SK-N-SH treated with all-trans-retinoic acid at 6 μM for 48 hours (cell line): ENCODE measurements around the gene GPR137C.

Source experiments
- ARNTL ChIP-seq: fragments of 450-650 bp; formaldehyde crosslinking; IDR thresholded peaks from 2 replicates; pipeline ENCODE4 v1.5.0; 2020; ENCODE audit warnings: low read depth, mild to moderate bottlenecking, moderate library complexity, borderline replicate concordance
- PPARA ChIP-seq: fragments of 250-450 bp; sonication (Bioruptor Pico); IDR thresholded peaks from 2 replicates; pipeline ENCODE4 v1.5.0; 2020; ENCODE audit warnings: mild to moderate bottlenecking, borderline replicate concordance
- RARB ChIP-seq: fragments of 250-450 bp; sonication (Bioruptor Pico); IDR thresholded peaks from 2 replicates; pipeline ENCODE4 v1.8.0; 2021; ENCODE audit warnings: mild to moderate bottlenecking, moderate library complexity
- TCF4 ChIP-seq: fragments of 250-450 bp; sonication (Bioruptor Pico); IDR thresholded peaks from 2 replicates; pipeline ENCODE4 v1.8.0; 2021; ENCODE audit warnings: mild to moderate bottlenecking, moderate library complexity, borderline replicate concordance
- TOX ChIP-seq: fragments of 250-450 bp; sonication (Bioruptor Pico); IDR thresholded peaks from 2 replicates; pipeline ENCODE4 v1.8.0; 2021; ENCODE audit warnings: mild to moderate bottlenecking, moderate library complexity, borderline replicate concordance
- ZFP30 ChIP-seq: fragments of 450-650 bp; formaldehyde crosslinking; IDR thresholded peaks from 2 replicates; pipeline ENCODE4 v1.5.0; 2022; ENCODE audit warnings: mild to moderate bottlenecking, moderate library complexity
- ZNF70 ChIP-seq: fragments of 450-650 bp; formaldehyde crosslinking; IDR thresholded peaks from 2 replicates; pipeline ENCODE4 v1.5.0; 2020; ENCODE audit warnings: mild to moderate bottlenecking, moderate library complexity
- ZNF8 ChIP-seq: fragments of 450-650 bp; formaldehyde crosslinking; IDR thresholded peaks from 2 replicates; pipeline ENCODE4 v1.5.0; 2020; ENCODE audit warnings: mild to moderate bottlenecking, moderate library complexity
- TF ChIP-seq, protein P1 (sequence below): fragments of 250-450 bp; sonication (Bioruptor Pico); IDR thresholded peaks from 2 replicates; pipeline ENCODE4 v1.5.0; 2020; ENCODE audit warnings: mild to moderate bottlenecking, moderate library complexity

DNA sequence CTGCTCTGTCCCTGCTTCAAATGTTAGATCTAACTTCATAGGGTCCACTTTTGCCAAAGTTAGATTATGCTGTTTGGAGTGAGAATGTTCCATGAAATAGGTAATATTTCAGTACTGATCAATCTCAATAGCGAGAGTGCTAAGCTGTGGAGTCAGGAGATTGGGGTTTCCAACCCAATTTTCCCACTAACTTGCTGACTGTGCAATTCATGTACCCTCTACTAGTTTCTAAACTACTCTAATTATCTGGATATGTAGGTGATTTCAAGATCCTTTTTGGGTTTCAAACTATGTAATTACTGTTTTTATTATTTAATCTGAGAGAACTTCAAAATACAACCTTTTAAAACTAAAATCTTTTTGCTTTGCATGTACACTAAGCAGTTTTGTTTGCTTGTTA lies 45.9 kb downstream of the GPR137C start:
- no peak for TF ChIP-seq ZFP30
- no peak for TF ChIP-seq RARB (CRISPR knock-in tag)
- no peak for TF ChIP-seq ZNF70 (CRISPR knock-in tag)
- TF ChIP-seq, protein P1, sequence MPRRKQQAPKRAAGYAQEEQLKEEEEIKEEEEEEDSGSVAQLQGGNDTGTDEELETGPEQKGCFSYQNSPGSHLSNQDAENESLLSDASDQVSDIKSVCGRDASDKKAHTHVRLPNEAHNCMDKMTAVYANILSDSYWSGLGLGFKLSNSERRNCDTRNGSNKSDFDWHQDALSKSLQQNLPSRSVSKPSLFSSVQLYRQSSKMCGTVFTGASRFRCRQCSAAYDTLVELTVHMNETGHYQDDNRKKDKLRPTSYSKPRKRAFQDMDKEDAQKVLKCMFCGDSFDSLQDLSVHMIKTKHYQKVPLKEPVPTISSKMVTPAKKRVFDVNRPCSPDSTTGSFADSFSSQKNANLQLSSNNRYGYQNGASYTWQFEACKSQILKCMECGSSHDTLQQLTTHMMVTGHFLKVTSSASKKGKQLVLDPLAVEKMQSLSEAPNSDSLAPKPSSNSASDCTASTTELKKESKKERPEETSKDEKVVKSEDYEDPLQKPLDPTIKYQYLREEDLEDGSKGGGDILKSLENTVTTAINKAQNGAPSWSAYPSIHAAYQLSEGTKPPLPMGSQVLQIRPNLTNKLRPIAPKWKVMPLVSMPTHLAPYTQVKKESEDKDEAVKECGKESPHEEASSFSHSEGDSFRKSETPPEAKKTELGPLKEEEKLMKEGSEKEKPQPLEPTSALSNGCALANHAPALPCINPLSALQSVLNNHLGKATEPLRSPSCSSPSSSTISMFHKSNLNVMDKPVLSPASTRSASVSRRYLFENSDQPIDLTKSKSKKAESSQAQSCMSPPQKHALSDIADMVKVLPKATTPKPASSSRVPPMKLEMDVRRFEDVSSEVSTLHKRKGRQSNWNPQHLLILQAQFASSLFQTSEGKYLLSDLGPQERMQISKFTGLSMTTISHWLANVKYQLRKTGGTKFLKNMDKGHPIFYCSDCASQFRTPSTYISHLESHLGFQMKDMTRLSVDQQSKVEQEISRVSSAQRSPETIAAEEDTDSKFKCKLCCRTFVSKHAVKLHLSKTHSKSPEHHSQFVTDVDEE (CRISPR knock-in tag): no peak
- TF ChIP-seq TCF4 (CRISPR knock-in tag): no peak
- no peak for TF ChIP-seq TOX
- TF ChIP-seq ARNTL (CRISPR knock-in tag): no peak
- TF ChIP-seq ZNF8 (CRISPR knock-in tag): no peak
- TF ChIP-seq PPARA: no peak
